ENCODE measurements around the gene ABI1.

The ABI1 gene

DNA sequence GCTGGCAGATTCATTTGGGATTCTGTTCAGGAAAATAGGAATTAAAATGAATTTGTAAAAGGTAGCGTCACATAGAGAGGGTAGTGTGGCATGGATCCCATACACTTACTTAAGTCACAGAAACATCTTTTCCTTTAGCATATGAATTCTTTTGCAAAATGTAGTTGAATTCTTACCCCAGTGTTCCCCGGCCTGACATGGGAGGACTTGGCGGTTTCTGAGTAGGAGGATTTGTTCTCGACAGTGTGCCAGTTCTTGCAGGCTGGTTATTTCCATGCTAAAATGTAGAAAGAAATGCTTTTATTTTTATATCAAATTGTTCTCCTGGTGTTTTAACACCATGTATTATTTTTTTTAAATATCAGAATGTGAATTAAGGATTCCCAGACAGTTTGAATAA lies 90.7 kb downstream of the ABI1 start:
- no peak for DNase-seq (ENCODE audit: low read depth)

GRCh38 chr10:26765549-26765948 lies 95.2 kb downstream of the ABI1 start:
- no peak for DNase-seq (ENCODE audit: low read depth)

DNA sequence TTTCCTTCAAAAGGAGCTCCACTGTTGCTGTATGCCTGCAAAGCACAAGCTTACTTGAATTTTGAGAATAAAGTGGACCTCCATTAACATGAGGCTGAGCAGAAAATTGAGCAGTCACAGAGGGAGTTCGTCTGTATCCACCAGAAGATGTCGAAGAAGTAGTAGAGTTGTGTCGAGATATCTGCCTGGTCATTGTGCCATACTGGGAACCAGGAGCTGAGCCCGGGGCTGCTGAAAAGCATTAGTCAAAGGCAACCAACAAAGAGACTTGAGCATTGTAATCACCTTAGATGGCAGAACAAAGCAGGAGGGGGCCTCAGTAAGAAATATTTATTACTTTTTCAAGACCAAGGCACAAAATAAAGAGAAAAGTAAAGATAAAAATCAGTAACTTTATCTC lies 101.8 kb downstream of the ABI1 start:
- no peak for DNase-seq (ENCODE audit: low read depth)

DNA sequence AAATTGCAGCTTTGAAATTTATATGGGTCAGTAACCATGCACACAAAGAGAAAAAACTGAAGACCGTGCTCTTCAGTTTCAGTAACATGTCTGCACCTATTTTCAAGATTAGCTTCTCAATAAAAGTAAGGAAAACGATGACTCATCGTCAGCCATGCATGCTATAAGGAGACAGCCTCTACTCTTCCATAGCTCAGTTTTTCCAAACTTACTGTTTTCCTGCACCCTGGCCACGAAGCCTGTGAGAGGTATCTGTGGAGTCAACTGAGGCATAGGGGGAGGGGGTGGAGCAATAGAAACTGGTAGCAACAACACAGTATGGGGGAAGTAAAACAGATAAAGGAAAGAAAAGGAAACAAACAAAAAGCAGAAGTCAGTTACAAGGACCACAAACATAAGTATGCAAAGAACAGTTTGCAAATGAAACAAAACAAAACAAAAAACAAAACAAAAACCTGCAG lies 105.3 kb downstream of the ABI1 start:
- DNase-seq (ENCODE audit: low read depth): no peak

- DNase-seq (ENCODE audit: low read depth): no peak
These were observed 114.7 kb downstream of the ABI1 start for GRCh38 chr10:26746061-26746460.

- DNase-seq (ENCODE audit: low read depth): no peak
These were observed 116.9 kb downstream of the ABI1 start for GRCh38 chr10:26743841-26744240.

DNA sequence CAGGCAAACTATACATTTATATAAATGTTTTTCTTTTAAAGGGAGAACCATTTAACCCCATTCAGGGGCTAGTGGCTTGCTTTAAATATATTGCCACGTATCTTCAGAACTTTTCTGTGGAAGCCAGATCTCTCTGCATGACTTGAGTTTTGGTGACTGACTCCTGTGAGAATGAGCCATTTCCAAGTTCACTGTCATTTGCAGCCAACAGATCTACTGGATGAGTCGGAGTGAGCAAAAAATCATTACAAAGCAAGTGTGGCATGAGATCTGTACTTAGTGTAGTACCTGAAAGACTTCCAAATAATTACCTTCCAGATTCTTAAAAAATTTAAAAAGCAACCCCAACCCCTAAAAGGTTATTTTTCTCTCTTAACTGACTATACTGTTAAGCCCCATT lies 117.7 kb downstream of the ABI1 start:
- DNase-seq (ENCODE audit: low read depth): no peak

GRCh38 chr10:26741368-26741767 lies 119.4 kb downstream of the ABI1 start:
- no peak for DNase-seq (ENCODE audit: low read depth)

GRCh38 chr10:26739071-26739631 lies 121.6 kb downstream of the ABI1 start:
- DNase-seq (ENCODE audit: low read depth): no peak

DNA sequence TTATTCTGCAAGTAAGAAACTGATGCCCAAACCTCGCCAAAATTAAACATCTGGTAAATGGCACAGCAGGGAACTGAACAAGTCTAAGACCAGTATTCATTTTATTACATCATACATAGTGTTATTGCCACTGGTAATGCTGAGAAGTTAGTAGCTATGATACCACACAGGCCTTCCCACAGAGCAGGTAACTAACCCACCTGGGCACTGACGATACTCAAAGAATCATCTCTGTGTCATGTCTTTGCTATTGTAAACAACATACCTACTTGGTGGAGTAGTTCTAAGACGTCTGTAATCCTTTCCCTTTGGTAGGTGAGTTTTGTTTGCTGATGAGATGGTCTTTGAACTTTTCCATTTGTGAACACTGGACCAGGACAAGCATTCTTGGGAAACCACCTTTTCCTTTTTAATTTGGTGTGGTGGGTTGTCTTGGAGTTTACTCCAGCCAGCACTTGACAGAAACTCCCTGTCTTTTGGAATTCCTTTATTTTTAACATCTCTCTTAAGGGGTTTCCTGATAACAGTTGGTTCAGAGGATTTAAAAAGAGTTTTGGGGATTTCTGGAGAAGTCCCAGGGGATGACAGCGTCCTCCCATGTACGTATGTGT lies 122.4 kb downstream of the ABI1 start:
- DNase-seq (ENCODE audit: low read depth): no peak

DNA sequence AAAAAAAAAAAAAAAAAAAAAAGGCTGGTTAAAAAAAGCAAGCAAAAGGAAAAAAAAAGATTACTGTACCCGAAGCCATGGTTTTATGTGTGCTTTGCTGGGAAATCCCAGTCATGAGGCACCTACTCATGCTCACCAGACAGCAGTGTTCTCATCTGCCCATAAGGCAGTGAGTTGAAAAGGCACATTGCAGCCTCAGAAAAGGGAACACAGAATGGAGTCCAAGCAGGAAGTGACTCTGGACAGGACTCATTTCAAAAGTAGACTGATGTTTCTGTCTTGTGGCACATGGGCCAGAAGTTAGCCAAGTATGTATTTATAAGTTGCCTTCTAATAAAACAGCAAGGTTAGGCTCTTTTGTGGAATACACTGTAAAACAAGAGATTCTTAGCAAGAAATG lies 123.0 kb downstream of the ABI1 start:
- no peak for DNase-seq (ENCODE audit: low read depth)

- DNase-seq (ENCODE audit: low read depth): no peak
These were observed 125.3 kb downstream of the ABI1 start for GRCh38 chr10:26735435-26735834.

- no peak for DNase-seq (ENCODE audit: low read depth)
These were observed 126.8 kb downstream of the ABI1 start for GRCh38 chr10:26733750-26734568.

- no peak for DNase-seq (ENCODE audit: low read depth)
These were observed 130.2 kb downstream of the ABI1 start for GRCh38 chr10:26730552-26730951.

- no peak for DNase-seq (ENCODE audit: low read depth)
These were observed 131.4 kb downstream of the ABI1 start for GRCh38 chr10:26729395-26729794.

GRCh38 chr10:26728957-26729356 lies 131.8 kb downstream of the ABI1 start:
- DNase-seq (ENCODE audit: low read depth): no peak

DNA sequence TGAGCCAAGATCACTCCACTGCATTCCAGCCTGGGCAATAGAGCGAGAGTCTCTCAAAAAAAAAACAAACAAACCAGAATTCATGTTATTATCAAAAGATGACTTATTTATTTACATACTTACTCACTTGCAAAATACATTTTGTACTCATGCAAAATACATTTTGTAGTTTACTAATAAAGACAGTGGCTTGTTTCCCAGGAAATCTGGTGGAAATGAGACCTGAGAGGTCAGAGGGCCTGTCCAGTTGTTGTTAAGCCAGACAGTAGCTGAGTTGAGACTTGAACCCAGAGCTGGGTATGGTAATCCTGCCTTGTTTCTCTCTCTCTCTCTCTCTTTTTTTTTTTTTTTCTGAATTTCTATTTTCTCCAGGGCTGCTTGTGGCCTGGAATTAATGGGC lies 133.8 kb downstream of the ABI1 start:
- no peak for DNase-seq (ENCODE audit: low read depth)

GRCh38 chr10:26725837-26726727 lies 134.7 kb downstream of the ABI1 start:
- DNase-seq (ENCODE audit: low read depth): no peak

DNA sequence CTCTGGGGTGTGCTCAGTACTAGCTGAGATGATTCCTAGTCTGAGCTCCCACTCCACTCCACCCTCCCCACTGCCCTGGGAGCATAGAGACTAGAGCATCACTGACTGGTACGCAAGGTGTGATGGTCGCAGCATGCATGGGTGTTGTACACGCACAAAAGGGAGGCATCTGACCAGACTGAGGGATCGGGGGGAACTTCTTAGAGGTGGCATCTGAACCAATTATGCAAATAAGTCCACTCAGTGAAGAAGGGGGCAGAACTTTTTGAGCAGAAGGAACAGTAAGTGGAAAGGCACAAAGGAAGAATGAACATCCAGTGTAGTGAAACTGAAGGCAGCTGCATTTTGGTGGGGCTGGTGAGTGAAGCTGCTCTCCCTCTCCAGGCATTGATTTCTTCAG lies 137.7 kb downstream of the ABI1 start:
- no peak for DNase-seq (ENCODE audit: low read depth)

DNA sequence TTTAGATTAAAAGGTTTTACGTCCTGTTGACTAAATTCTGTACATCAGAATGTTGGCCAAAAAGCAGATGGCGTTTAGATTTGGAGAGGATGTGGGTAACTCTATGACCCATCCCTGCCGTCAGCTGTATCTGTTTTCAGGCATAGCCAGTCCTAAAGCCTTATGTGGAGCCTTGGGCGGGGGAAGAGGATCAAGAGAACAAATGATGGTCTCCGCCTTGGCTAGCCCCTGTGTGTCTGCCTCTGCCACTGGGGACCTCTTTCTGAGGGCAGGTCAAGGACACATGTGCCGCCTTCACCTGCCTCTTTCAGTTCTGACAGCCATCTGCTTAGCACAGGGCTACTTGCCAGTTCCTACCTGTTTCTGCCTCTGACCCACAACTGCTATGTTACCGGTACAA lies 139.2 kb downstream of the ABI1 start:
- peak; percentile 22 for DNase-seq (ENCODE audit: low read depth)

- no peak for DNase-seq (ENCODE audit: low read depth)
These were observed 143.3 kb downstream of the ABI1 start for GRCh38 chr10:26717476-26717875.

GRCh38 chr10:26715137-26715487 lies 145.6 kb downstream of the ABI1 start:
- DNase-seq (ENCODE audit: low read depth): no peak

Measured in stimulated activated CD8-positive, alpha-beta memory T cell treated with anti-CD3 and anti-CD28 coated beads, Interleukin-4, amount 100 ng/mL, for 24 hours (primary cell).